Neuronal stem cell (in vitro differentiated cells): ENCODE measurements around the gene LSP1.
"Not testable (repeated sequence)": the region's sequence is repeated elsewhere in the genome, so short reads cannot be mapped to it uniquely, and the experiment has no call there.

Source experiments
- DNase-seq: peaks from one replicate; pipeline ENCODE4 v3.0.0-alpha.2; 2013; ENCODE audit warnings: low spot score
- H2AFZ ChIP-seq: one replicate; pipeline ENCODE4 v1.6.1; 2013; ENCODE audit warnings: mild to moderate bottlenecking, low read length, inconsistent platforms
- H2AK5ac ChIP-seq: 2 replicates; pipeline ENCODE4 v1.6.1; 2013; ENCODE audit warnings: low read depth, mild to moderate bottlenecking, inconsistent platforms, low read length, moderate library complexity, mixed read lengths
- H2BK120ac ChIP-seq: 2 replicates; pipeline ENCODE4 v1.6.1; 2013; ENCODE audit warnings: low read depth, mild to moderate bottlenecking, inconsistent platforms, low read length, moderate library complexity, mixed read lengths
- H2BK12ac ChIP-seq: one replicate; pipeline ENCODE4 v1.6.1; 2013; ENCODE audit warnings: low read length, inconsistent platforms
- H2BK15ac ChIP-seq: 2 replicates; pipeline ENCODE4 v1.6.1; 2013; ENCODE audit warnings: mild to moderate bottlenecking, low read length, inconsistent platforms, mixed read lengths
- H2BK5ac ChIP-seq: one replicate; pipeline ENCODE4 v1.6.1; 2013; ENCODE audit warnings: inconsistent platforms, mild to moderate bottlenecking, low read length, moderate library complexity
- H3K14ac ChIP-seq: one replicate; pipeline ENCODE4 v1.6.1; 2013; ENCODE audit warnings: low read length, inconsistent platforms
- H3K18ac ChIP-seq: 2 replicates; pipeline ENCODE4 v1.6.1; 2013; ENCODE audit warnings: low read length, inconsistent platforms
- H3K23ac ChIP-seq: 2 replicates; pipeline ENCODE4 v1.6.1; 2013; ENCODE audit warnings: low read depth, mild to moderate bottlenecking, mixed read lengths, low read length, inconsistent platforms; ENCODE audit not compliant: poor library complexity
- H3K27ac ChIP-seq: replicated peaks from 3 replicates; pipeline ENCODE4 v1.5.1; 2013; ENCODE audit warnings: low read length, inconsistent platforms
- H3K27me3 ChIP-seq, 3 experiments: 2 replicates each; pipeline ENCODE4 v1.6.1; 2013; ENCODE audit warnings: low read length in 3 of 3, mild to moderate bottlenecking in 2 of 3, inconsistent platforms in 1 of 3, low read depth in 1 of 3, mixed read lengths in 1 of 3, moderate library complexity in 1 of 3; ENCODE audit not compliant: control insufficient read depth in 3 of 3, insufficient read depth in 3 of 3
- H3K36me3 ChIP-seq, 2 donors: replicated peaks in 1 of 2; 2 replicates each; pipeline ENCODE4 v1.6.1; 2013; ENCODE audit warnings: low read length in 2 of 2; ENCODE audit not compliant: control insufficient read depth in 2 of 2, insufficient read depth in 2 of 2
- H3K4ac ChIP-seq: 2 replicates; pipeline ENCODE4 v1.6.1; 2013; ENCODE audit warnings: inconsistent platforms, mild to moderate bottlenecking, low read length, moderate library complexity
- H3K4me1 ChIP-seq, 2 donors: 1 replicate in 1 of 2; 2 replicates in 1 of 2; pipeline ENCODE4 v1.6.1; 2013; ENCODE audit warnings: low read length in 2 of 2, low read depth in 1 of 2; ENCODE audit not compliant: control insufficient read depth in 2 of 2, insufficient read depth in 1 of 2
- H3K4me2 ChIP-seq: one replicate; pipeline ENCODE4 v1.6.1; 2013; ENCODE audit warnings: mild to moderate bottlenecking, low read length, inconsistent platforms; ENCODE audit not compliant: insufficient read depth, poor library complexity, severe bottlenecking
- H3K4me3 ChIP-seq, 2 donors: 2 replicates each; pipeline ENCODE4 v1.5.1; 2013; ENCODE audit warnings: low read length in 2 of 2, mild to moderate bottlenecking in 2 of 2, inconsistent platforms in 1 of 2, moderate library complexity in 1 of 2
- H3K79me1 ChIP-seq: one replicate; pipeline ENCODE4 v1.6.1; 2013; ENCODE audit warnings: low read depth, mild to moderate bottlenecking, inconsistent platforms, low read length, moderate library complexity
- H3K9ac ChIP-seq: one replicate; pipeline ENCODE4 v1.6.1; 2013; ENCODE audit warnings: mild to moderate bottlenecking, low read depth, low read length, inconsistent platforms; ENCODE audit not compliant: poor library complexity
- H3K9me3 ChIP-seq, 2 donors: replicated peaks in 1 of 2; 2 replicates each; pipeline versions ENCODE3 to v1.6.1; 2013; ENCODE audit warnings: low read length in 2 of 2, mild to moderate bottlenecking in 2 of 2, inconsistent platforms in 1 of 2, low read depth in 1 of 2, mixed read lengths in 1 of 2, moderate library complexity in 1 of 2; ENCODE audit not compliant: control insufficient read depth in 2 of 2, insufficient read depth in 1 of 2
- H4K8ac ChIP-seq: one replicate; pipeline ENCODE4 v1.6.1; 2013; ENCODE audit warnings: low read depth, mild to moderate bottlenecking, inconsistent platforms, low read length, moderate library complexity
- H4K91ac ChIP-seq: one replicate; pipeline ENCODE4 v1.6.1; 2013; ENCODE audit warnings: low read length, low read depth, mild to moderate bottlenecking, inconsistent platforms; ENCODE audit not compliant: poor library complexity
- WGBS, 2 donors: extraction: QIAGEN DNeasy Blood & Tissue Kit; methylation state at CpG; one replicate each; pipeline ENCODE4 v1.1.7; 2013; ENCODE audit warnings: missing lambda C conversion rate in 2 of 2, mixed read lengths in 1 of 2; ENCODE audit not compliant: insufficient read length in 2 of 2, insufficient replicate concordance in 1 of 2; ENCODE audit errors: extremely low coverage in 2 of 2; 5-methylcytosine and 5-hydroxymethylcytosine counted together

The LSP1 gene

DNA sequence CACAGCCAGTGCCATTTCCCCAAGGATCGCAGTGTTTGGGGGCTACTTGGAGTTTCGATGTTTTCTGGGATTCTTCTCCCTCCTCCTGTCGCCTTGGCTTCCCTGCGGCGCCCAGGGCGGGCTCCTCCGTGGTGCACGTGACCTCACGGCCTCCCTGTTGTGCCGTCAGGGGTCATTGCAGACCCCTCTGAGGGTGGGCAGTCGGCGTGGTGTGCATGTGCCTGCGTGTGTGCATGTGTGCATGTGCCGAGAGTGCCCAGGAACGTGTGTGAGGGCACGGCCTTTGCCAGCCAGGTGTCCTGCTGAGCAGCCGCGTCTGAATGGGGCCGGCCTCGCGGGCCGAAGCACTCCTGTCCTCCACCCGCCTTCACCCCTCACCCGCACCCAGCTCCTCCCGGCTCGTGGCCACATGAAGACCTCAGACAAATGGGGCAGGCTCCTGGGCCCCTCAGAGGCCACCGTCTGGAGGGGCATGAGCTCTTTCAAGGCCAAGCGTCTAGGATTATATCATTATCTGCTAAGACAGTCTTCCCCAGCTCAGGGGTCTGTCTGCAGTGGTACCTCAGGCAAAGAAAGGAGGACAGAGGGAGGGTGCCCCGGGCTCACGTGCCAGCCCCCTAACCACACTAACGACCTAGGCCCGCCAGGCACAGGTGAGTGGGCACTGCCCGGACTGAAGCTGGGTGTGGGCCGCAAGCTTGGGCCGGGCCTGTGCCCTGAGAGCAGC is 84.9 kb downstream of the LSP1 start:
- Histone ChIP-seq H2BK120ac (no peak overlapping the region), H3K4me1 (peaks cover 4 to 6% of the 10 kb centered on the region in 2 donors), H4K8ac (no peak overlapping the region), H3K27ac (no peak overlapping the region), H3K4ac (no peak overlapping the region), H3K4me2 (no peak overlapping the region), H2BK5ac (no peak overlapping the region), H3K9me3 (no peaks in the 10 kb centered on the region), H2BK15ac (no peak overlapping the region), H3K18ac (peak overlapping the region; percentile 57), H3K9ac (peak overlapping the region; percentile 44), H2AFZ (no peak overlapping the region), H3K23ac (peak overlapping the region; percentile 65), H3K4me3 (no peak overlapping the region), H3K79me1 (no peaks in the 10 kb centered on the region), H3K36me3 (no peaks in the 10 kb centered on the region), H2BK12ac (peak overlapping the region; percentile 84), H4K91ac (no peak overlapping the region), H2AK5ac (peak overlapping the region; percentile 66), H3K14ac (peak overlapping the region; percentile 9), H3K27me3 (peaks cover 0 to 9% (median 2%) of the 10 kb centered on the region in 3 experiments)
- DNase-seq: no peak
- no CpG with 5 or more reads among the region's 35 CpGs for WGBS, 2 donors

DNA sequence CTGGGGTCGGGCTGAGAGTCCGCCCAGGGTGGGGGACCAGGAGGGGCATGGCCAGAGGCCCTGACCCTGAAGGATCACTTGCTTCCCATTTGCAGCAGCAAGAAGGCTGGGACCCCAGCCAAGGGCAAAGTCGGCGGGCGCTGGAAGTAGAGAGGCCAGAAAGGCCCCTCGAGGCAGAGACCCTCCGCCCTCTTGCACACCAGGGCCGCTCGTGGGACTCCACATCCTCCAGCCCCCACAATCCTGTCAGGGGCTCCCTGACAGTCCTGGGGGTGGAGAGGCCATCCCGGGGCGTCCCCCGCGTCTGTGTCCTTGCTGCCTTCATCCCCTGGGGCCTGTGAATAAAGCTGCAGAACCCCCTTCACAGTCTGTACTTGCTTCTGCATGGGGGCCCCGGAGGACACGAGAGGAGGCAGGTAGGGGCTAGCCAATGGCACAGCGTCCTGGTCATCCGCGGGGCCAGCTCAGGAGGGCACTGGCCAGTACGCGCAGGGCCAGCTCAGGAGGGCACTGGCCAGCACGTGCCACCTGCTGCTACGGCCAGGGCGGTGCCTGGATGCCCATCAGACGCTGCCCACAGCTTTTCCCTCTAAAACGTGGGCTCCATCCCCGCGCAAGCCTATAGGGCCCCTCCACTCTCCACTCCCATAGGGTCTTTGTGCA is 85.6 kb downstream of the LSP1 start:
- Histone ChIP-seq H3K4me1 (peaks cover 4 to 6% of the 10 kb centered on the region in 2 donors), H2AFZ (no peak overlapping the region), H2BK5ac (no peak overlapping the region), H3K14ac (peak overlapping the region; percentile 71), H3K36me3 (no peaks in the 10 kb centered on the region), H2BK12ac (peak overlapping the region; percentile 7), H3K18ac (peak overlapping the region; percentile 57), H3K4me3 (no peak overlapping the region), H4K8ac (no peak overlapping the region), H3K4me2 (no peak overlapping the region), H3K4ac (no peak overlapping the region), H3K27me3 (peaks cover 0 to 9% (median 2%) of the 10 kb centered on the region in 3 experiments), H3K9ac (peak overlapping the region; percentile 60), H3K23ac (peak overlapping the region; percentile 43), H3K9me3 (no peaks in the 10 kb centered on the region), H3K27ac (no peak overlapping the region), H2BK15ac (peak overlapping the region; percentile 89), H2BK120ac (no peak overlapping the region), H2AK5ac (peak overlapping the region; percentile 92), H3K79me1 (no peaks in the 10 kb centered on the region), H4K91ac (no peak overlapping the region)
- no CpG with 5 or more reads among the region's 27 CpGs for WGBS, 2 donors
- DNase-seq: no peak

DNA sequence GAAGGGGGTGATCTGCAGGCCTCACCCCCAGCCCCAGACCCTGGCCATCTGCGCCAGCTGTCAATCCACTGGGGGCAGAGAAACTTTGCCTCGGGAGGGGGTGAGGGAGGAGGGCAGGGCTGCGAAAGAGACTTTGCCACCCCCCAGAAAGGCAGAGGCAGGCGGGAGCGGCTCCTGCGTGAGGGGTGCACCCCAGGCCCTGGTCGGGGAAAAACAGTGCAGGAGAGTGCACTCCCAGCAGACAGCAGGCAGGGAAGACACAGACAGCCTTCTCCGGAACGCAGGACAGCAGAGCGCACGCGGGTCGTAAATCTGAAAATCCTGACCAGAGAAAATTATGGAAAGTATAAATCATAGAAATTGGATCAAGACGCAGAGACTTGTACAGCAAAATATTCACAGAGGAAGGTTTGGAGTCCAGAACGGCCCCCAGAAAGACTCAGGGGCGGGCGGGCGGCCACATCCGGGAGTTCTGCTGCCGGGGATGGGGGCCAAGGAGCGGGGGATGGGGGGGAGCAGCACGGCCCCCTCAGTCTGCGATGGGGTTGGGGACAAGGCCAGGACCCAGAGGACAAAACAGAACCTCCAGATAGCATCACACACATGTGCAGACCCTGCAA is 86.2 kb downstream of the LSP1 start:
- no peak overlapping the region for H2BK5ac ChIP-seq
- peak overlapping the region; percentile 60 for H3K9ac ChIP-seq
- no peak overlapping the region for H3K4ac ChIP-seq
- H3K27me3 ChIP-seq: peaks cover 0 to 8% (median 2%) of the 10 kb centered on the region in 3 experiments
- no peak overlapping the region for H3K4me3 ChIP-seq
- peak overlapping the region; percentile 65 for H4K8ac ChIP-seq
- H2AFZ ChIP-seq: peak overlapping the region; percentile 69
- H4K91ac ChIP-seq: no peak overlapping the region
- peak overlapping the region; percentile 92 for H2AK5ac ChIP-seq
- no peak overlapping the region for H3K14ac ChIP-seq
- no CpG with 5 or more reads among the region's 23 CpGs for WGBS, 2 donors
- H3K27ac ChIP-seq: no peak overlapping the region
- peak overlapping the region; percentile 43 for H3K23ac ChIP-seq
- H2BK120ac ChIP-seq: no peak overlapping the region
- no peak overlapping the region for H2BK15ac ChIP-seq
- no peaks in the 10 kb centered on the region for H3K36me3 ChIP-seq
- H2BK12ac ChIP-seq: peak overlapping the region; percentile 58
- no peaks in the 10 kb centered on the region for H3K9me3 ChIP-seq
- peak overlapping the region; percentile 48 for H3K18ac ChIP-seq
- H3K79me1 ChIP-seq: no peaks in the 10 kb centered on the region
- no peak overlapping the region for H3K4me2 ChIP-seq
- no peak for DNase-seq
- H3K4me1 ChIP-seq: peaks cover 4 to 6% of the 10 kb centered on the region in 2 donors

DNA sequence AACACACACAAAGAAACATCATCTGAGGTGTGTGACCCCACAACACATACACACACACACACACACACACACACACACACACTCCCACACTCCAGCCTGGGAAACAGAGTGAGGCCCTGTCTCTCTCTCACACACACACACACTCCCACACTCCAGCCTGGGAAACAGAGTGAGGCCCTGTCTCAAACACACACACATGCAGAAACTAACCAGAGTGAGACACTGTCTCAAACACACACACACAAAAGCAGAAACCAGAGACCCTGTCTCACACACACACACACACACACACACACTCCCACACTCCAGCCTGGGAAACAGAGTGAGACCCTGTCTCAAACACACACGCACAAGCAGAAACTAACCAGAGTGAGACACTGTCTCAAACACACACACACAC is 86.9 kb downstream of the LSP1 start:
- H3K18ac ChIP-seq, H3K4me2 ChIP-seq, H2AK5ac ChIP-seq, DNase-seq, H3K4me1 ChIP-seq, H4K8ac ChIP-seq, H3K36me3 ChIP-seq, H3K4ac ChIP-seq, H3K4me3 ChIP-seq, H2BK12ac ChIP-seq, H4K91ac ChIP-seq, H3K14ac ChIP-seq, H3K23ac ChIP-seq, H3K9me3 ChIP-seq, H3K9ac ChIP-seq, H3K79me1 ChIP-seq, H2BK120ac ChIP-seq, H2BK15ac ChIP-seq, H2BK5ac ChIP-seq, H2AFZ ChIP-seq, H3K27ac ChIP-seq, H3K27me3 ChIP-seq: not testable (repeated sequence)
- WGBS, 2 donors: no CpG with 5 or more reads among the region's 1 CpG
